PC-9 (cell line): ENCODE measurements around the gene TTLL5. TPM values are rescaled to one million over a fixed set of nuclear protein-coding genes. Genes with fewer than 3 reads are reported as not detected.

Source experiments
- BruUV-seq: library from RNA; stranded (reverse); fragments of 400-500 nt; replicated peaks from 2 replicates; lab custom pipeline; 2021; lab: Mats Ljungman, UMichigan
- CTCF ChIA-PET: fragments of 300-600 bp; sonication (Branson Sonifier 250); formaldehyde crosslinking; loops from one replicate; lab custom pipeline; 2022; ENCODE audit warnings: antibody characterized with exemption; lab: Charles Lee
- POLR2A ChIA-PET: fragments of 300-600 bp; sonication (Branson Sonifier 250); formaldehyde crosslinking; loops from one replicate; lab custom pipeline; 2022; ENCODE audit warnings: antibody characterized with exemption; ENCODE audit not compliant: unreplicated experiment; lab: Charles Lee
- DNase-seq, 2 experiments: peaks; one replicate each; pipeline versions ENCODE4 v3.0.0 to v3.0.0-alpha.2; 2015 to 2022; ENCODE audit warnings: mixed read lengths in 1 of 2
- H2AFZ ChIP-seq: fragments of 200-600 bp; sonication (generic); 2 replicates; pipeline ENCODE4 v1.8.1; 2017; ENCODE audit warnings: antibody characterized with exemption
- H3F3A ChIP-seq: fragments of 200-600 bp; sonication (generic); 2 replicates; pipeline ENCODE4 v1.8.1; 2017; ENCODE audit warnings: antibody characterized with exemption, mild to moderate bottlenecking, low read depth; ENCODE audit not compliant: insufficient read depth
- H3K27ac ChIP-seq: fragments of 200-600 bp; sonication (generic); 2 replicates; pipeline ENCODE4 v1.6.1; 2016; ENCODE audit warnings: mixed run types
- H3K27me3 ChIP-seq: fragments of 200-600 bp; sonication (generic); 2 replicates; pipeline ENCODE4 v1.6.1; 2016; ENCODE audit warnings: low read depth, mixed run types; ENCODE audit not compliant: insufficient read depth
- H3K36me3 ChIP-seq: fragments of 200-600 bp; sonication (generic); 2 replicates; pipeline ENCODE4 v1.6.1; 2016; ENCODE audit warnings: low read depth, mixed run types
- H3K4me1 ChIP-seq: fragments of 200-600 bp; sonication (generic); replicated peaks from 2 replicates; pipeline ENCODE4 v1.6.1; 2016; ENCODE audit warnings: mixed run types; ENCODE audit not compliant: insufficient read depth
- H3K4me2 ChIP-seq: fragments of 200-600 bp; sonication (generic); 2 replicates; pipeline ENCODE4 v1.6.1; 2017; ENCODE audit warnings: mixed run types
- H3K4me3 ChIP-seq: fragments of 200-600 bp; sonication (generic); 2 replicates; pipeline ENCODE4 v1.6.1; 2016; ENCODE audit warnings: mixed run types
- H3K79me2 ChIP-seq: fragments of 200-600 bp; sonication (generic); 2 replicates; pipeline ENCODE4 v1.6.1; 2017; ENCODE audit warnings: low read depth, mixed run types
- H3K9me2 ChIP-seq: fragments of 200-600 bp; sonication (generic); 2 replicates; pipeline ENCODE4 v1.8.1; 2017; ENCODE audit warnings: mild to moderate bottlenecking; ENCODE audit not compliant: insufficient read depth
- H3K9me3 ChIP-seq: fragments of 200-600 bp; sonication (generic); 2 replicates; pipeline ENCODE4 v1.8.1; 2016; ENCODE audit warnings: low read depth; ENCODE audit not compliant: insufficient read depth
- H4K20me1 ChIP-seq: fragments of 200-600 bp; sonication (generic); 2 replicates; pipeline ENCODE4 v1.8.1; 2017; ENCODE audit not compliant: insufficient read depth
- CTCF ChIP-seq: fragments of 200-600 bp; sonication (generic); conservative IDR thresholded peaks from 2 replicates; pipeline ENCODE4 v1.6.1; 2017; ENCODE audit warnings: mixed run types, antibody characterized with exemption, mild to moderate bottlenecking, moderate library complexity
- EZH2 ChIP-seq: fragments of 200-600 bp; sonication (generic); IDR thresholded peaks from 2 replicates; pipeline ENCODE4 v1.8.0; 2017; ENCODE audit warnings: antibody characterized with exemption, low read depth
- intact Hi-C: fragments of 100-400 bp; cut with micrococcal nuclease; formaldehyde crosslinking; loops from one replicate; pipeline ENCODE4 v1.10.0; 2022; ENCODE audit not compliant: unreplicated experiment
- total RNA-seq: library from RNA; stranded (reverse); gene quantifications from 2 replicates; pipeline ENCODE4 v1.2.3, GENCODE V29; 2021

The TTLL5 gene
- total RNA-seq, 1 experiment from 2014 or later: 75.3 TPM

- Histone ChIP-seq H3K4me2 (no peak overlapping the region), H3K9me2 (no peaks in the 10 kb centered on the region), H3K4me3 (no peak overlapping the region), H3K79me2 (no peaks in the 10 kb centered on the region), H3K9me3 (no peaks in the 10 kb centered on the region), H3K4me1 (no peaks in the 10 kb centered on the region), H3K27ac (no peak overlapping the region), H2AFZ (no peak overlapping the region), H3F3A (no peaks in the 10 kb centered on the region), H3K27me3 (no peaks in the 10 kb centered on the region), H4K20me1 (peaks cover 13% of the 10 kb centered on the region; the same call in 1 of the 2 replicates), H3K36me3 (peaks cover 45% of the 10 kb centered on the region)
- no TSS peak for BruUV-seq
- intact Hi-C loops: no loop called here
- ChIA-PET CTCF (no interaction called here), POLR2A (interaction anchor here (0.7 kb wide), 1 partner anchor 676 kb away, joined by 4 read pairs; no protein-coding TSS in a partner anchor)
- no peak for DNase-seq
- TF ChIP-seq CTCF: no peak
- no peak for TF ChIP-seq EZH2
Measured at GRCh38 chr14:75995372-75996041, 334.5 kb downstream of the TTLL5 start.

GRCh38 chr14:75996488-75996887, 335.4 kb downstream of the TTLL5 start:
- no peak for DNase-seq
- Histone ChIP-seq H3K27ac (no peak overlapping the region), H3K4me3 (no peak overlapping the region), H3K36me3 (peaks cover 48% of the 10 kb centered on the region), H3K9me2 (no peaks in the 10 kb centered on the region), H3K4me2 (no peak overlapping the region), H3K9me3 (no peaks in the 10 kb centered on the region), H3K79me2 (no peaks in the 10 kb centered on the region), H3F3A (no peaks in the 10 kb centered on the region), H3K27me3 (no peaks in the 10 kb centered on the region), H3K4me1 (no peaks in the 10 kb centered on the region), H2AFZ (no peak overlapping the region), H4K20me1 (peaks cover 13% of the 10 kb centered on the region; the same call in 1 of the 2 replicates)
- TF ChIP-seq CTCF: no peak
- ChIA-PET CTCF (no interaction called here), POLR2A (no interaction called here)
- intact Hi-C loops: no loop called here
- BruUV-seq: no TSS peak

- Histone ChIP-seq H3K36me3 (peaks cover 69% of the 10 kb centered on the region), H3K9me3 (peaks cover 5% of the 10 kb centered on the region; the same call in 1 of the 2 replicates), H3F3A (no peaks in the 10 kb centered on the region), H3K9me2 (no peaks in the 10 kb centered on the region), H3K4me3 (no peak overlapping the region), H3K4me2 (no peak overlapping the region), H3K4me1 (no peaks in the 10 kb centered on the region), H2AFZ (no peak overlapping the region), H3K79me2 (no peaks in the 10 kb centered on the region), H4K20me1 (peaks cover 8% of the 10 kb centered on the region; the same call in 1 of the 2 replicates), H3K27me3 (no peaks in the 10 kb centered on the region), H3K27ac (no peak overlapping the region)
- BruUV-seq: no TSS peak
- ChIA-PET CTCF (no interaction called here), POLR2A (interaction anchor here (0.6 to 0.7 kb wide), 2 partner anchors 486 to 1506 kb away, joined by 3 to 4 read pairs; partner anchors contain the start of gene ISCA2)
- DNase-seq: no peak
- TF ChIP-seq CTCF: no peak
- no peak for TF ChIP-seq EZH2
- intact Hi-C loops: no loop called here
Measured at GRCh38 chr14:75999511-76000190, 338.6 kb downstream of the TTLL5 start.
